OCI-LY7 (cell line): ENCODE data around the gene CTSL.

ENCODE experiments used
- EZH2phosphoT487 ChIP-seq: fragments of 200-600 bp; sonication (generic); IDR thresholded peaks from 2 replicates; pipeline ENCODE4 v1.6.1; 2018; ENCODE audit warnings: low read depth, borderline replicate concordance, mild to moderate bottlenecking, mixed run types, antibody characterized with exemption, low read length, moderate library complexity, mixed read lengths
- TF ChIP-seq, protein P1 (sequence below): fragments of 200-600 bp; sonication (generic); conservative IDR thresholded peaks from 2 replicates; pipeline ENCODE4 v1.5.1; 2014; ENCODE audit warnings: mild to moderate bottlenecking, antibody characterized with exemption, low read length, moderate library complexity, mixed read lengths

DNA sequence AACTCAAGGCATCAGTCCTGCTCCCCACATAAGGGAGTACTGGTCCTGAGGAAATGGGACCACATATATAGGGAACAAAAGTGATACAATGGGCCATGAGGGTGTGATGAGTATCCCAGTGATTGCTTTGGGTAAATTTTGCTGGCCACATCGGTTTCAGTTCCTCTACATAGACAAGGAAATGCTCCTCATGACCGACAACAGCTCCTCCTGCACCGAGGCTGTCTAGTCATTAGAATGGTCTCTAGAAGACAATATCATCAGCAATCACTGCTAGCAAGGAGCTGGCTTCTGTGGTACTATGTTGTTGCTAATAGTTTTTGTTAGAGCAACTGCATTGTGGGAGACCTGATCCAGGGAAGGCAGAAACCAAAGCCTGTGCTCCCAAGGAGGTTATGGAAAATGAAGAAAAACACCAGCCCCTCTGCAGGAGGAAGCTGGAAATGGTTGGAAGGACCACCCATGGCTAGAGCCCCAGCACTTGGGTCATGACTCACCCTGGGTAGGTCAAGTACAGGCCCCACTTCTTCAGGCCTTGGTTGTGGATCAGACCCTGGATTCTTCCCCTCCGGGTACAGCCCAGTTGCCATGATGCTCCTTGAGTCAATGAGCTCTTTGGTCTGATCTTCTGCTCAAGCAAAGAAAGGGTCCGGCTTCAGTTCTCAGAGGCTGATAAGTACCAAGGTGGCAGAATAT lies 3.4 kb upstream of the CTSL start:
- TF ChIP-seq EZH2phosphoT487, result no peak
- TF ChIP-seq, protein P1, sequence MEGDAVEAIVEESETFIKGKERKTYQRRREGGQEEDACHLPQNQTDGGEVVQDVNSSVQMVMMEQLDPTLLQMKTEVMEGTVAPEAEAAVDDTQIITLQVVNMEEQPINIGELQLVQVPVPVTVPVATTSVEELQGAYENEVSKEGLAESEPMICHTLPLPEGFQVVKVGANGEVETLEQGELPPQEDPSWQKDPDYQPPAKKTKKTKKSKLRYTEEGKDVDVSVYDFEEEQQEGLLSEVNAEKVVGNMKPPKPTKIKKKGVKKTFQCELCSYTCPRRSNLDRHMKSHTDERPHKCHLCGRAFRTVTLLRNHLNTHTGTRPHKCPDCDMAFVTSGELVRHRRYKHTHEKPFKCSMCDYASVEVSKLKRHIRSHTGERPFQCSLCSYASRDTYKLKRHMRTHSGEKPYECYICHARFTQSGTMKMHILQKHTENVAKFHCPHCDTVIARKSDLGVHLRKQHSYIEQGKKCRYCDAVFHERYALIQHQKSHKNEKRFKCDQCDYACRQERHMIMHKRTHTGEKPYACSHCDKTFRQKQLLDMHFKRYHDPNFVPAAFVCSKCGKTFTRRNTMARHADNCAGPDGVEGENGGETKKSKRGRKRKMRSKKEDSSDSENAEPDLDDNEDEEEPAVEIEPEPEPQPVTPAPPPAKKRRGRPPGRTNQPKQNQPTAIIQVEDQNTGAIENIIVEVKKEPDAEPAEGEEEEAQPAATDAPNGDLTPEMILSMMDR, result no peak
